Sigmoid colon (tissue), 7 donors: ENCODE results near the gene PPM1K. TPM values are rescaled to one million over a fixed set of nuclear protein-coding genes. Genes with fewer than 3 reads are reported as not detected.

Experiments used
- DNase-seq: peaks from one replicate; pipeline ENCODE4 v3.0.0-alpha.2; 2019
- H3K27ac ChIP-seq, 4 donors: fragments of 200-600 bp; sonication (generic); one replicate each; pipeline ENCODE4 v1.5.1; 2016 to 2019; ENCODE audit warnings: mild to moderate bottlenecking in 1 of 4
- H3K27me3 ChIP-seq, 3 donors: fragments of 200-600 bp; sonication (generic); one replicate each; pipeline ENCODE4 v1.5.1; 2019; ENCODE audit warnings: mild to moderate bottlenecking in 1 of 3
- H3K36me3 ChIP-seq, 4 donors: fragments of 200-600 bp; sonication (generic); one replicate each; pipeline ENCODE4 v1.5.1; 2016 to 2019
- H3K4me1 ChIP-seq, 4 donors: fragments of 200-600 bp; sonication (generic); one replicate each; pipeline ENCODE4 v1.5.1; 2017 to 2019
- H3K4me3 ChIP-seq, 4 donors: fragments of 200-600 bp; sonication (generic); one replicate each; pipeline ENCODE4 v1.5.1; 2017 to 2019; ENCODE audit warnings: mild to moderate bottlenecking in 2 of 4, moderate library complexity in 1 of 4
- H3K9me3 ChIP-seq, 4 donors: fragments of 200-600 bp in 3 of 4; sonication (generic) in 3 of 4; one replicate each; pipeline versions ENCODE4 v1.5.1 to v1.6.1; 2013 to 2019
- EP300 ChIP-seq, 4 donors: sonication (generic); formaldehyde crosslinking; IDR thresholded peaks; one replicate each; pipeline ENCODE4 v1.6.1; 2017; ENCODE audit warnings: antibody characterized with exemption in 4 of 4
- POLR2A ChIP-seq, 2 donors: fragments of 450-650 bp; IDR thresholded peaks; one replicate each; pipeline ENCODE4 v1.6.1; 2016; ENCODE audit warnings: antibody characterized with exemption in 2 of 2, mild to moderate bottlenecking in 2 of 2, moderate library complexity in 2 of 2
- POLR2AphosphoS5 ChIP-seq, 4 donors: sonication (generic); formaldehyde crosslinking; IDR thresholded peaks; one replicate each; pipeline ENCODE4 v1.6.1; 2017; ENCODE audit warnings: antibody characterized with exemption in 4 of 4
- WGBS, 2 donors: extraction: QIAGEN DNeasy Blood & Tissue Kit; methylation state at CpG; one replicate each; pipeline ENCODE4 v1.1.7; 2013; 5-methylcytosine and 5-hydroxymethylcytosine counted together
- intact Hi-C: fragments of 100-400 bp; cut with DNase I; formaldehyde crosslinking; loops from one replicate; pipeline ENCODE4 v1.15.1; 2023
- polyA plus RNA-seq, 3 donors: library from polyadenylated mRNA; stranded (reverse); fragments of 200-250 nt; gene quantifications; one replicate each; pipeline ENCODE4 v1.2.3, GENCODE V29; 2013
- total RNA-seq, 4 donors: library from RNA; depleted of rRNA; stranded (reverse); fragments of >200 nt; gene quantifications; one replicate each; pipeline ENCODE4 v1.1.0, GENCODE V29; 2016
- TF ChIP-seq, protein P1 (sequence below), 4 experiments: fragments of 450-650 bp in 3 of 4; fragments of 200-600 bp in 1 of 4; IDR thresholded peaks; one replicate each; pipeline ENCODE4 v1.5.1; 2016 to 2019; ENCODE audit warnings: antibody characterized with exemption in 4 of 4, mild to moderate bottlenecking in 3 of 4, moderate library complexity in 2 of 4
- donor health status: healthy with polysubstance abuse.
- donor health status: Bipolar disorder and iron deficiency.
- donor health status: healthy.

The PPM1K gene
- total and polyA plus RNA-seq, 7 donors: 1.6 to 16.8 (median 14.7) TPM

DNA sequence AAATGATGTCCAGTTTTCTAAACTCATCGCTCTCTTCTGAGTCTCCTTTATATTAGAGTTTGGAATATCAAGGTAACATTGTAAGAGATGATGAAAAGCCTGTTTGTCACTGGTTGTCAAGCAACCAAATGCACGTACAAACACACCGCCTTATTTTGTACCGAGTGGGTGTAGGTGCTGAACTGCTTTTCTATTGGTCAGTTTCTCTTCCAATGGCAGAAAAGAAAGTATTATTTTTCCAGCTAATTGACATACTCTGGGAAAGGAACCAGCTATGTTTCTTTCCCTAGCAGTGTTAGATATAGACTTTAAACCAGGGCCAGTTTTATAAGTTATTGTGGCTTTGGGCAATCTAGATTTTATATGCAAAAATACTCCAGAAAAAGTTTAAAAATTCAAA, 6.6 kb upstream of the PPM1K start:
- Histone ChIP-seq H3K4me3 (no peak overlapping the region), H3K4me1 (no peaks in the 10 kb centered on the region), H3K36me3 (no peaks in the 10 kb centered on the region), H3K27me3 (no peaks in the 10 kb centered on the region), H3K27ac (peak overlapping the region in 2 of 4 donors; percentile 10 to 67), H3K9me3 (no peaks in the 10 kb centered on the region)
- WGBS, 2 donors: 77 to 78% methylated on average over 4 of the region's 4 CpGs
- TF ChIP-seq POLR2A (IDR thresholded peaks at IDR 0.05): no peak
- TF ChIP-seq POLR2AphosphoS5 (IDR thresholded peaks at IDR 0.05): peak in 2 of 4 donors; percentile 33
- no peak for DNase-seq
- intact Hi-C loops: no loop called here

DNA sequence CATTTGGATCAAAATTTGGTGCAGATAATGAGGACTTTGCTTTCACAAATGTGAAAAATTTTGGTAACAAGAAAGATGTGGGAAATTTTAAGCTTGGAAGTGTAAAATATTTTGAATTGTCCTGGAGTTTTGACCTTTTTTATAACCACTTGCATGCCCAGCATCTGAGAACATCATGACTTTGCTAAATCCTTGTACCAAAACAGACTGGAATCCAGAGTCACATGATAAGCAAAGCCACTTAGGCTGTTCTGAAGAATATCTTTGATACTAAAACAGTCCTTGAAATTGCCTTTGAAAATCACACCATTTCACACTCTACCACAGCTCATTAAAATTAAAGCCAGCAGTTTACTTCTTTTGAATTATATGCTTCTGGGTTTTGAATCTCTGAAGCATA, 2.5 kb upstream of the PPM1K start:
- DNase-seq: no peak
- Histone ChIP-seq H3K4me3 (no peak overlapping the region), H3K27me3 (no peaks in the 10 kb centered on the region), H3K4me1 (peaks cover 0 to 21% (median 10%) of the 10 kb centered on the region in 4 donors), H3K9me3 (no peaks in the 10 kb centered on the region), H3K36me3 (no peaks in the 10 kb centered on the region), H3K27ac (peak overlapping the region; percentile 10 to 44 (median 28))
- intact Hi-C loops: no loop called here
- TF ChIP-seq POLR2AphosphoS5 (IDR thresholded peaks at IDR 0.05) (no peak), POLR2A (IDR thresholded peaks at IDR 0.05) (no peak), EP300 (IDR thresholded peaks at IDR 0.05) (no peak)
- TF ChIP-seq, protein P1, sequence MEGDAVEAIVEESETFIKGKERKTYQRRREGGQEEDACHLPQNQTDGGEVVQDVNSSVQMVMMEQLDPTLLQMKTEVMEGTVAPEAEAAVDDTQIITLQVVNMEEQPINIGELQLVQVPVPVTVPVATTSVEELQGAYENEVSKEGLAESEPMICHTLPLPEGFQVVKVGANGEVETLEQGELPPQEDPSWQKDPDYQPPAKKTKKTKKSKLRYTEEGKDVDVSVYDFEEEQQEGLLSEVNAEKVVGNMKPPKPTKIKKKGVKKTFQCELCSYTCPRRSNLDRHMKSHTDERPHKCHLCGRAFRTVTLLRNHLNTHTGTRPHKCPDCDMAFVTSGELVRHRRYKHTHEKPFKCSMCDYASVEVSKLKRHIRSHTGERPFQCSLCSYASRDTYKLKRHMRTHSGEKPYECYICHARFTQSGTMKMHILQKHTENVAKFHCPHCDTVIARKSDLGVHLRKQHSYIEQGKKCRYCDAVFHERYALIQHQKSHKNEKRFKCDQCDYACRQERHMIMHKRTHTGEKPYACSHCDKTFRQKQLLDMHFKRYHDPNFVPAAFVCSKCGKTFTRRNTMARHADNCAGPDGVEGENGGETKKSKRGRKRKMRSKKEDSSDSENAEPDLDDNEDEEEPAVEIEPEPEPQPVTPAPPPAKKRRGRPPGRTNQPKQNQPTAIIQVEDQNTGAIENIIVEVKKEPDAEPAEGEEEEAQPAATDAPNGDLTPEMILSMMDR (IDR thresholded peaks at IDR 0.05): no peak

DNA sequence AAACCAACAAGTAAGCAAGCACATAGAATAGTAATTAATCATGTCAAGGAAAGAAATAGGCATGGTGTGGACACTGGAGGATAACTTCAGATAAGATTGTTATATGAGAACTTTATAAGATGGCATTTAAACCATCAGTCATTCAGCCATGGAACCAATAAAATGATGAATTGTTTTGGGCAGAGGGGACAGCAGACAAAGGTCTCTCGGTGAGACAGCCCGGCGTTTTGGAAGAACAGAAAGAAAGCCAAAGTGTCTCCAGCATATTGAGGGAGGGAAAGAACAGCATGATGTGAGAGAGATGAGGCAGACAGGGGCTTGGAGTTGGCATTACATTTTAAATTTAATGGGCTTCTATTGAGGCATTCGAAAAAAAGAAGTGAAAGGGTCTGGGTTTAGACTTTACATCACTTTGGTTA, 883 bp upstream of the PPM1K start:
- Histone ChIP-seq H3K4me1 (peaks cover 0 to 28% (median 12%) of the 10 kb centered on the region in 4 donors), H3K27ac (peak overlapping the region; percentile 93 to 99 (median 96)), H3K36me3 (no peaks in the 10 kb centered on the region), H3K9me3 (no peaks in the 10 kb centered on the region), H3K4me3 (peak overlapping the region; percentile 38 to 74 (median 68)), H3K27me3 (no peaks in the 10 kb centered on the region)
- no peak for DNase-seq
- TF ChIP-seq, protein P1 (IDR thresholded peaks at IDR 0.05): no peak
- no peak for TF ChIP-seq POLR2A (IDR thresholded peaks at IDR 0.05)
- intact Hi-C loops: loop anchor here (2.0 kb wide), 1 partner anchor 172 kb away; the partner anchor contains the start of gene HERC5
- 15 to 47% methylated on average over 4 of the region's 4 CpGs for WGBS, 2 donors

DNA sequence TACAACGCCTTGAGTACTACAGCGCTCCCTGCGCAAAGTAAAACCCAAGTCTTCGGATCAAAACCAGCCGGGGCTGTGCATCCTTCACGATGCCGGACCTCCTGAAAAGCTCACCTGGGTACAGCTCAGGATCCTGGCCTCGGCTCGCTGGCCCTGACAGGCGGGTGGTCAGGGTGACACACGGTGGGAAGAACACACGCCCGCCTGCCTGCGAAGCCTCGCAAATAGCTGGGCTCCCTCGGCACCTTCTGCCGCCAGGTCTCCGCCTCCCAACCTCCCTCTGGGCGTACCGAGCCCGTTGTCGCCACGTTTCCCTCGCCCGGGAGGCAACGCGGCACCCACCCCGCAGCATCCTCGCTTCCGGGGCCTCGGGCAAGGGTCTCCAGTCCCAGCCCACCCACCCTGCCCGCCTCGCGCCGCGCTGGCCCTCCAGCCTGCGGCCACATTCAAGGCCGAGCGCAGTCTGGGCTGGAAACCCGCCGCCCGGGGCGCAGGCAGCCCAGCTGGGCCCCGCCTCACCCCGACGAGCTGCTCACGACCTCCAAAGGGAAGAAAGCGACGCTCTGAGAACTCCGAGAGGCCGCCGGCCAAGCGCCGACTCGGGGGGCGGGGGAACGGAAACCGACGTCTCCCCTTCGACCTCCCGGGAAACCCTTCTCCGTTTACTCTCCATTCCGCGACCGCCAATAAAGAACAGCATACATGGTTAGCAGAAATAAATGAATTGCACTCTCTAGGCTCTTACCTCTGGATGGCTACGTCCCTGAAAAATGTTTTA, 511 bp downstream of the PPM1K start:
- peak; percentile 82 for DNase-seq

DNA sequence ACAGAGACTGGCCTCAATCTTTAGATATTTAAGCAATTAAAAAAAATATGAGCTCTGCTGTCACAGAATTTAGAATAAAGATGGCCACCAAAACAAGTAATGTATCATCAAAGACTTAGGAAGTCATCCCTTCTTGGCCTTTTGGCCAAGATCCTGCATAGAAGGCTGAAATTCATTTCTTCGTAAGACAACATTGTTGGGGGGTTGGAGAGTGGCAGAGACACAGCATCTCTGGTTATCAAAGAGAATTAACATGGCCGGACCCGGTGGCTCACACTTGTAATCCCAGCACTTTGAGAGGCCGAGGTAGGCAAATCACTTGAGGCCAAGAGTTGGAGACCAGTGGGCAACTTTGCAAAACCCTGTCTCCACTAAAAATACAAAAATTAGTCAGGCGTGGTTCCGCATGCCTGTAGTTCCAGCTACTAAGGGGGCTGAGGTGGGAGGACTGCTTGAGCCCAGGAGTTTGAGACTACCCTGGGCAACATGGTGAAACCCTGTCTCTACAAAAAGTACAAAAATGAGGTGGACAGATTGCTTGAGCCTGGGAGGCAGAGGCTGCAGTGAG, 4.0 kb downstream of the PPM1K start:
- Histone ChIP-seq H3K9me3 (no peaks in the 10 kb centered on the region), H3K4me1 (peaks cover 0 to 25% (median 11%) of the 10 kb centered on the region in 4 donors), H3K36me3 (peaks cover 0 to 8% (median 0%) of the 10 kb centered on the region in 4 donors), H3K27ac (no peak overlapping the region), H3K27me3 (no peaks in the 10 kb centered on the region), H3K4me3 (no peak overlapping the region)
- no peak for DNase-seq
- TF ChIP-seq EP300 (IDR thresholded peaks at IDR 0.05): no peak
- no peak for TF ChIP-seq POLR2AphosphoS5 (IDR thresholded peaks at IDR 0.05)
- TF ChIP-seq, protein P1 (IDR thresholded peaks at IDR 0.05): no peak
- no peak for TF ChIP-seq POLR2A (IDR thresholded peaks at IDR 0.05)
- WGBS, 2 donors: 84 to 94% methylated on average over 6 of the region's 6 CpGs
- intact Hi-C loops: loop anchor here (5.0 kb wide), 4 partner anchors 63 to 312 kb away; partner anchors contain the start of genes HERC3 and HERC6

More for the DNA sequence above, 511 bp downstream of the PPM1K start:
- H3K27me3 ChIP-seq: no peaks in the 10 kb centered on the region
- peaks cover 0 to 28% (median 12%) of the 10 kb centered on the region in 4 donors for H3K4me1 ChIP-seq
- H3K4me3 ChIP-seq: peak overlapping the region; percentile 64 to 74 (median 70)
- TF ChIP-seq EP300 (IDR thresholded peaks at IDR 0.05): no peak
- TF ChIP-seq POLR2AphosphoS5 (IDR thresholded peaks at IDR 0.05): peak in 2 of 4 donors; percentile 6 to 36
- intact Hi-C loops: loop anchor here (1.0 to 5.0 kb wide), 6 partner anchors 67 to 308 kb away; partner anchors contain the start of genes HERC3, HERC5 and HERC6
- H3K27ac ChIP-seq: peak overlapping the region; percentile 93 to 99 (median 96)
- no peaks in the 10 kb centered on the region for H3K9me3 ChIP-seq
- H3K36me3 ChIP-seq: no peaks in the 10 kb centered on the region
- 0% methylated on average over 66 of the region's 66 CpGs for WGBS, 2 donors
